Thymus (tissue), 14 donors: Measurements from ENCODE around the gene DENND1C. TPM values are rescaled to one million over a fixed set of nuclear protein-coding genes. Genes with fewer than 3 reads are reported as not detected.
A peak's percentile ranks its signal among the peaks of the same experiment; 100 is the strongest.

Experiments used
- DNase-seq, 9 donors: peaks; one replicate each; pipeline ENCODE4 v3.0.0-alpha.2; 2013; ENCODE audit warnings: low spot score in 9 of 9, low read depth in 6 of 9, missing footprints in 1 of 9
- H3K27ac ChIP-seq, 2 donors: one replicate each; pipeline ENCODE4 v1.5.1; 2013; ENCODE audit warnings: control low read depth in 1 of 2, low read depth in 1 of 2, low read length in 1 of 2, mild to moderate bottlenecking in 1 of 2, moderate library complexity in 1 of 2
- H3K27me3 ChIP-seq, 2 donors: one replicate each; pipeline ENCODE4 v1.5.1; 2013; ENCODE audit warnings: low read length in 1 of 2; ENCODE audit not compliant: control insufficient read depth in 2 of 2, insufficient read depth in 1 of 2
- H3K36me3 ChIP-seq, 2 donors: one replicate each; pipeline ENCODE4 v1.5.1; 2013; ENCODE audit warnings: low read length in 1 of 2, mild to moderate bottlenecking in 1 of 2, moderate library complexity in 1 of 2; ENCODE audit not compliant: control insufficient read depth in 2 of 2, insufficient read depth in 2 of 2
- H3K4me1 ChIP-seq, 2 donors: one replicate each; pipeline ENCODE4 v1.5.1; 2013; ENCODE audit warnings: low read length in 2 of 2; ENCODE audit not compliant: control insufficient read depth in 2 of 2, insufficient read depth in 2 of 2
- H3K4me3 ChIP-seq, 2 donors: one replicate each; pipeline ENCODE4 v1.5.1; 2013; ENCODE audit warnings: low read length in 2 of 2, control low read depth in 1 of 2, mild to moderate bottlenecking in 1 of 2
- H3K9me3 ChIP-seq, 2 donors: one replicate each; pipeline ENCODE4 v1.5.1; 2013; ENCODE audit warnings: low read length in 1 of 2, mild to moderate bottlenecking in 1 of 2; ENCODE audit not compliant: control insufficient read depth in 2 of 2, insufficient read depth in 1 of 2
- WGBS: extraction: QIAGEN DNeasy Blood & Tissue Kit; methylation state at CpG from one replicate; pipeline ENCODE4 v1.1.7; 2013; 5-methylcytosine and 5-hydroxymethylcytosine counted together
- long read RNA-seq, 10 donors: transcript quantifications; one replicate each; lab custom pipeline, GENCODE V29; 2026
- polyA plus RNA-seq: library from polyadenylated mRNA; stranded (reverse); fragments of 200-250 nt; gene quantifications from one replicate; pipeline ENCODE4 v1.2.3, GENCODE V29; 2013
- total RNA-seq: library from RNA; stranded (reverse); fragments of 120-200 nt; gene quantifications from one replicate; pipeline ENCODE4 v1.2.4, GENCODE V29; 2013
- donor health status: healthy.

DENND1C gene
- total RNA-seq: 6.8 TPM
- polyA plus RNA-seq: 46.6 TPM
- long read RNA-seq, donor 1: 0 reads
- long read RNA-seq, donor 2, transcript DENND1C-201 (23 exons, 2,816 nt): major isoform, 7 of 28 reads
- long read RNA-seq, donor 2, partial matches to known transcripts: 20 of 28 reads
- long read RNA-seq, donor 2, other reads (novel, unspliced or antisense): 0 of 28 reads
- long read RNA-seq, donor 3, partial matches to known transcripts: 0 of 2 reads
- long read RNA-seq, donor 3, other reads (novel, unspliced or antisense): 0 of 2 reads
- long read RNA-seq, donor 4, partial matches to known transcripts: 9 of 9 reads
- long read RNA-seq, donor 4, other reads (novel, unspliced or antisense): 0 of 9 reads
- long read RNA-seq, donor 5, partial matches to known transcripts: 10 of 10 reads
- long read RNA-seq, donor 5, other reads (novel, unspliced or antisense): 0 of 10 reads
- long read RNA-seq, donor 6, partial matches to known transcripts: 5 of 7 reads
- long read RNA-seq, donor 6, other reads (novel, unspliced or antisense): 0 of 7 reads
- long read RNA-seq, donor 7, partial matches to known transcripts: 0 of 2 reads
- long read RNA-seq, donor 7, other reads (novel, unspliced or antisense): 0 of 2 reads
- long read RNA-seq, donor 8: 0 reads
- long read RNA-seq, donor 9, partial matches to known transcripts: 8 of 10 reads
- long read RNA-seq, donor 9, other reads (novel, unspliced or antisense): 0 of 10 reads
- long read RNA-seq, donor 10, partial matches to known transcripts: 8 of 11 reads
- long read RNA-seq, donor 10, other reads (novel, unspliced or antisense): 0 of 11 reads

- Histone ChIP-seq H3K9me3 (peaks cover 0 to 2% of the 10 kb centered on the region in 2 donors), H3K4me1 (peaks cover 3 to 39% of the 10 kb centered on the region in 2 donors), H3K27me3 (no peaks in the 10 kb centered on the region), H3K4me3 (peak within 1 kb of the TSS; percentile 60 to 69), H3K27ac (peak within 1 kb of the TSS; percentile 69 to 75), H3K36me3 (peaks cover 6 to 18% of the 10 kb centered on the region in 2 donors)
- peak in 7 of 9 donors; percentile 43 to 85 (median 61) for DNase-seq
- WGBS: 22% methylated on average over 24 of the region's 24 CpGs
These were observed at the start of gene DENND1C for GRCh38 chr19:6481541-6482342. Gene DENND1C, minus strand, starts transcription at chr19:6481787. Its CDS starts 92 bp downstream, at chr19:6481695.

GRCh38 chr19:6530386-6531162 is 49.0 kb upstream of the DENND1C start, which contains the start of gene TNFSF9:
Gene TNFSF9, plus strand, starts transcription at chr19:6531026. Its CDS starts 11 bp downstream, at chr19:6531037.
- Histone ChIP-seq H3K36me3 (no peaks in the 10 kb centered on the region), H3K4me3 (peak within 1 kb of the TSS; percentile 27 to 53), H3K27ac (peak within 1 kb of the TSS in 1 of 2 donors; percentile 26), H3K9me3 (no peaks in the 10 kb centered on the region), H3K27me3 (peaks cover 22 to 59% of the 10 kb centered on the region in 2 donors), H3K4me1 (peaks cover 6 to 20% of the 10 kb centered on the region in 2 donors)
- 1% methylated on average over 44 of the region's 44 CpGs for WGBS
- peak in 6 of 9 donors; percentile 51 to 79 (median 60) for DNase-seq

GRCh38 chr19:6529937-6530385 is 48.4 kb upstream of the DENND1C start:
- DNase-seq: no peak
- no peak overlapping the region for H3K27ac ChIP-seq
- H3K36me3 ChIP-seq: no peaks in the 10 kb centered on the region
- WGBS: 80% methylated on average over 2 of the region's 2 CpGs
- peaks cover 6 to 20% of the 10 kb centered on the region in 2 donors for H3K4me1 ChIP-seq
- H3K27me3 ChIP-seq: peaks cover 22 to 59% of the 10 kb centered on the region in 2 donors
- no peak overlapping the region for H3K4me3 ChIP-seq
- H3K9me3 ChIP-seq: no peaks in the 10 kb centered on the region

GRCh38 chr19:6529351-6529750 is 47.8 kb upstream of the DENND1C start:
- Histone ChIP-seq H3K4me3 (no peak overlapping the region), H3K9me3 (no peaks in the 10 kb centered on the region), H3K27me3 (peaks cover 22 to 53% of the 10 kb centered on the region in 2 donors), H3K27ac (no peak overlapping the region), H3K4me1 (peaks cover 6 to 20% of the 10 kb centered on the region in 2 donors), H3K36me3 (no peaks in the 10 kb centered on the region)
- no peak for DNase-seq
- 54% methylated on average over 2 of the region's 2 CpGs for WGBS

- Histone ChIP-seq H3K9me3 (no peaks in the 10 kb centered on the region), H3K36me3 (no peaks in the 10 kb centered on the region), H3K27me3 (peaks cover 22 to 48% of the 10 kb centered on the region in 2 donors), H3K4me3 (no peak overlapping the region), H3K27ac (no peak overlapping the region), H3K4me1 (peaks cover 6 to 20% of the 10 kb centered on the region in 2 donors)
- no peak for DNase-seq
- 37% methylated on average over 9 of the region's 9 CpGs for WGBS
These were observed 47.0 kb upstream of the DENND1C start for GRCh38 chr19:6528544-6529121.

- Histone ChIP-seq H3K9me3 (no peaks in the 10 kb centered on the region), H3K27me3 (peaks cover 21 to 45% of the 10 kb centered on the region in 2 donors), H3K36me3 (no peaks in the 10 kb centered on the region), H3K4me3 (no peak overlapping the region), H3K27ac (no peak overlapping the region), H3K4me1 (peaks cover 6 to 20% of the 10 kb centered on the region in 2 donors)
- DNase-seq: no peak
- 95% methylated on average over 17 of the region's 17 CpGs for WGBS
These were observed 46.4 kb upstream of the DENND1C start for GRCh38 chr19:6527893-6528543.

- no peak overlapping the region for H3K27ac ChIP-seq
- no peaks in the 10 kb centered on the region for H3K36me3 ChIP-seq
- no peaks in the 10 kb centered on the region for H3K9me3 ChIP-seq
- no peak for DNase-seq
- no peak overlapping the region for H3K4me3 ChIP-seq
- WGBS: 89% methylated on average over 2 of the region's 2 CpGs
- peaks cover 0 to 8% of the 10 kb centered on the region in 2 donors for H3K27me3 ChIP-seq
- peaks cover 0 to 5% of the 10 kb centered on the region in 2 donors for H3K4me1 ChIP-seq
These were observed 42.7 kb upstream of the DENND1C start for GRCh38 chr19:6524311-6524710.
